ENCODE data around the gene CORO1A.
"Not testable (repeated sequence)": the region's sequence is repeated elsewhere in the genome, so short reads cannot be mapped to it uniquely, and the experiment has no call there.

- TF ChIP-seq, protein P1, sequence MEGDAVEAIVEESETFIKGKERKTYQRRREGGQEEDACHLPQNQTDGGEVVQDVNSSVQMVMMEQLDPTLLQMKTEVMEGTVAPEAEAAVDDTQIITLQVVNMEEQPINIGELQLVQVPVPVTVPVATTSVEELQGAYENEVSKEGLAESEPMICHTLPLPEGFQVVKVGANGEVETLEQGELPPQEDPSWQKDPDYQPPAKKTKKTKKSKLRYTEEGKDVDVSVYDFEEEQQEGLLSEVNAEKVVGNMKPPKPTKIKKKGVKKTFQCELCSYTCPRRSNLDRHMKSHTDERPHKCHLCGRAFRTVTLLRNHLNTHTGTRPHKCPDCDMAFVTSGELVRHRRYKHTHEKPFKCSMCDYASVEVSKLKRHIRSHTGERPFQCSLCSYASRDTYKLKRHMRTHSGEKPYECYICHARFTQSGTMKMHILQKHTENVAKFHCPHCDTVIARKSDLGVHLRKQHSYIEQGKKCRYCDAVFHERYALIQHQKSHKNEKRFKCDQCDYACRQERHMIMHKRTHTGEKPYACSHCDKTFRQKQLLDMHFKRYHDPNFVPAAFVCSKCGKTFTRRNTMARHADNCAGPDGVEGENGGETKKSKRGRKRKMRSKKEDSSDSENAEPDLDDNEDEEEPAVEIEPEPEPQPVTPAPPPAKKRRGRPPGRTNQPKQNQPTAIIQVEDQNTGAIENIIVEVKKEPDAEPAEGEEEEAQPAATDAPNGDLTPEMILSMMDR (IDR thresholded peaks at IDR 0.05; ENCODE audit: poor library complexity) = not testable (repeated sequence)
- not testable (repeated sequence) for TF ChIP-seq EZH2 (IDR thresholded peaks at IDR 0.05; ENCODE audit: borderline replicate concordance); EZH2phosphoT487 (IDR thresholded peaks at IDR 0.05; ENCODE audit: low read depth, severe bottlenecking, unreplicated experiment)
These were observed 14.7 kb upstream of the CORO1A start for GRCh38 chr16:30168746-30169145.
